ENCODE measurements around the gene TMEM167B. TPM values are rescaled to one million over a fixed set of nuclear protein-coding genes. Genes with fewer than 3 reads are reported as not detected.

TMEM167B gene
- total and polyA plus RNA-seq, 3 donors from 2014 or later: 34.6 to 47.0 (median 37.3) TPM

DNA sequence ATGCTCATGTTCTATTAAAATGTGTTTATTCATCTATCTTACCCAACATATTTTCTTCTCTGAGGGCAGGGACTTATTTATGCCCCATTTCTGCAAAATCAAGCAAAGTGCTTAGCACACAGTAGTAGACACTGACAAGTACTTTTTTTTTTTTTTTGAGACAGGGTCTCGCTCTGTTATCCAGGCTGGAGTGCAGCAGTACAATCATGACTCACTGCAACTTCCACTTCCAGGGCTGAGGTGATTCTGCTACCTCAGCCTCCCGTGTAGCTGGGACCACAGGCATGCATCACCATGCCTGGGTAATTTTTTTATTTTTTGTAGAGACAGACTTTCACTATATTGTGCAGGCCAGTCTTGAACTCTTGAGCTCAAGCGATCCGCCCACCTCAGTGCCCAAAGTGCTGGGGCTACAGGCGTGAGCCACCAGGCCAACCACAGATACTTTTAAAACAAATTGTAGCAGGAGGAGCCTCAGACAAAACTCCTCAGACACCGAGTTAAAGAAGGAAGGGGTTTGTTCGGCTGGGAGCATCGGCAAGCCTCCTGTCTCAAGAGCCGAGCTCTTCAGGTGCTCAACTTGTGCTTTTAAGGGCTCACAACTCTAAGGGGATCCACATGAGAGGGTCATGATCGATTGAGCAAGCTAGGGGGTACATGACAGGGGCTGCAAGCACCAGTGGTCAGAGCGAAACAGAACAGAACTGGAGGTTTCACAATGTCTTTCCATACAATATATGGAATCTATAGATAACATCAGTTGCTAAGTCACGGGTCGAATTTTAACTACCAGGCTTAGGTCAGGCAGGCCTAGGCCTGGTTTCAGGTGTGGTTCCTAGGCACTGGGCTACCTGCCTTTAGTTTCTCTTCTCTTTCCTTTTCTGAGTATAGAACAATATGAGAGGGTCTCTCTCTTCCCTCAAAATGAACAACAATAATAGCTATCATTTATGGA lies 5.7 kb upstream of the TMEM167B start:
- no peak overlapping the region for H3K27ac ChIP-seq
- no peaks in the 10 kb centered on the region for H3K9me3 ChIP-seq
- no peaks in the 10 kb centered on the region for H3K27me3 ChIP-seq
- no peak for DNase-seq
- no peaks in the 10 kb centered on the region for H3K36me3 ChIP-seq (ENCODE audit: low read depth, missing control alignments)
- no peak overlapping the region for H3K4me3 ChIP-seq
- 84 to 86% methylated on average over 13 of the region's 13 CpGs for WGBS, 2 donors
- TF ChIP-seq POLR2A (IDR thresholded peaks at IDR 0.05): no peak
- TF ChIP-seq, protein P1, sequence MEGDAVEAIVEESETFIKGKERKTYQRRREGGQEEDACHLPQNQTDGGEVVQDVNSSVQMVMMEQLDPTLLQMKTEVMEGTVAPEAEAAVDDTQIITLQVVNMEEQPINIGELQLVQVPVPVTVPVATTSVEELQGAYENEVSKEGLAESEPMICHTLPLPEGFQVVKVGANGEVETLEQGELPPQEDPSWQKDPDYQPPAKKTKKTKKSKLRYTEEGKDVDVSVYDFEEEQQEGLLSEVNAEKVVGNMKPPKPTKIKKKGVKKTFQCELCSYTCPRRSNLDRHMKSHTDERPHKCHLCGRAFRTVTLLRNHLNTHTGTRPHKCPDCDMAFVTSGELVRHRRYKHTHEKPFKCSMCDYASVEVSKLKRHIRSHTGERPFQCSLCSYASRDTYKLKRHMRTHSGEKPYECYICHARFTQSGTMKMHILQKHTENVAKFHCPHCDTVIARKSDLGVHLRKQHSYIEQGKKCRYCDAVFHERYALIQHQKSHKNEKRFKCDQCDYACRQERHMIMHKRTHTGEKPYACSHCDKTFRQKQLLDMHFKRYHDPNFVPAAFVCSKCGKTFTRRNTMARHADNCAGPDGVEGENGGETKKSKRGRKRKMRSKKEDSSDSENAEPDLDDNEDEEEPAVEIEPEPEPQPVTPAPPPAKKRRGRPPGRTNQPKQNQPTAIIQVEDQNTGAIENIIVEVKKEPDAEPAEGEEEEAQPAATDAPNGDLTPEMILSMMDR (IDR thresholded peaks at IDR 0.05): no peak
- peaks cover 3% of the 10 kb centered on the region for H3K4me1 ChIP-seq
- intact Hi-C loops (cut with DNase I; ENCODE audit: low total_unique reads): no loop called here

DNA sequence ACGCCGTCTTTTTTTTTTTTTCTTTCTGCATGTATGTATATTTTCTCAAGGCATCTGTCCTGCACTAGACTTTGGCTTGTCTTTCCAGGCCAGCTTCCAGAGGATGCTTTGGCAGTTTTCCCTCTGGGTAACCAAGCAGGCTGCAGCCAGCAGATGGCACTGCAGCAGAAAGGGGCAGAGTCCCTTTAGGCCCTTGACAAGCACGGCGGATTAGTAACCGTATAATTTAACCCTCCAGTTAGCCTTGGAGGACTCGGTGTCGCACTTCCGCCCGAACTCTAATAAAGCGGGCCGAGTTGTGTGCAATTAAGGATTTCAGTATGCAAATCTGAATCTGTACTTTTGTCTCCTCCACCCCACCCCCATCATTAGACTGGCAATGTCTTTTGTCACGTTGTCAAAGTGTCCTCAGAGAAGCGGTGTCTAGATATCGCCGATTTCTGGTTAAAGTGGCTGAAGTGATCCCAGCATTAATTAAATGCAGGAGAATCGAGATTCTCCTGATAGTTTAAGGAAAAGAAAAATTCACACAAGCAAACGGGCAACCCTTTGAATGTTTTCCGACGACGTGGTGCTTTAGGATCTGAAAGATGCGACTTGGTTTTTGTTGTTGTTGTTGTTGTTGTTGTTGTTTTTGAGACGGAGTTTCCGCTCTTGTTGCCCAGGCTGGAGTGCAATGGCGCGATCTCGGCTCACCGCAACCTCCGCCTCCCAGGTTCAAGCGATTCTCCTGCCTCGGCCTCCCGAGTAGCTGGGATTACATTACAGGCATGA lies 1.1 kb upstream of the TMEM167B start:
- Histone ChIP-seq H3K4me1 (peaks cover 14% of the 10 kb centered on the region), H3K36me3 (ENCODE audit: low read depth, missing control alignments) (no peaks in the 10 kb centered on the region), H3K4me3 (peak overlapping the region; percentile 82 to 84), H3K27me3 (no peaks in the 10 kb centered on the region), H3K9me3 (no peaks in the 10 kb centered on the region), H3K27ac (peak overlapping the region; percentile 96 to 98)
- TF ChIP-seq, protein P1 (IDR thresholded peaks at IDR 0.05): peak in 2 of 3 experiments; percentile 44 to 45
- TF ChIP-seq POLR2A (IDR thresholded peaks at IDR 0.05): no peak
- 53 to 56% methylated on average over 31 of the region's 31 CpGs for WGBS, 2 donors
- DNase-seq: peak; percentile 74
- intact Hi-C loops (cut with DNase I; ENCODE audit: low total_unique reads): no loop called here

DNA sequence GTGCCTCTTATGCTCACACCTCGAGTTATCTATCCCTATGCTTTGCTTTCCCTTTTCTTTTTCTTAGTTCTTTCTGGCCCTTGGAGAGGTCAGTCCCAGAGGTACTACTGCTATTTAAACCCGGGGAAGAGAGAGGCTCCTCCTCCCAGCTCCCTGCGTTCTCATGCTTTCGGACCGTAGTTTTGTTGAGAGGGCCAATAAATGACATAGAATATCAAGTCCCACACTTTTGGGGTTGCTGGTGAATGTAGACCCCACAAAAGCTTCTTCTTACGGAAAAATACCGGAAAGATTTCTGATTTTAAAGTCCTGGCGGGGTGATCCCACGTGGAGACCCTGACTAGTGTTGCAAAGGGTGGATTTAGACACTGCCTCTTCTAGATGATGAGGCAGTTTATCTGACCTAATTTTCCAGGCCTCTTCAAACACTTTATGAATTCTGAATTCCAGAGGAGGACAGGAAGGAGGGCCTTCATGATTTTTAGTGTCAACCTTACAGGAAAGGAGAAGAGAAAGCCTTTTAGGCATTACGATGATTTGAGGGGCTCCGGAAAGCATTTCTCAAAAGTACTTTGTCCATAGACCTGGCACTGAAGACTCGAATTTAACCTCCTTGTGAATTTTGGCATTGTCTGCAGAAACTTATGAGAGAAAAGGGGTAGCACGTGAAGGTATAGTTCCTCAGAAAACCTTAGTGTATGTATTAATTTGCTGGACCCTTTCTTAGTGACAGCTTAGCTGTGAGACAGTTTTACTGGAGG lies 694 bp downstream of the TMEM167B start:
- WGBS, 2 donors: 2 to 3% methylated on average over 13 of the region's 13 CpGs
- intact Hi-C loops (cut with DNase I; ENCODE audit: low total_unique reads): no loop called here
- Histone ChIP-seq H3K9me3 (no peaks in the 10 kb centered on the region), H3K4me3 (peak overlapping the region; percentile 82 to 84), H3K27me3 (no peaks in the 10 kb centered on the region), H3K36me3 (ENCODE audit: low read depth, missing control alignments) (no peaks in the 10 kb centered on the region), H3K4me1 (peaks cover 14% of the 10 kb centered on the region), H3K27ac (peak overlapping the region; percentile 96 to 98)
- no peak for TF ChIP-seq POLR2A (IDR thresholded peaks at IDR 0.05)
- TF ChIP-seq, protein P1 (IDR thresholded peaks at IDR 0.05): no peak
- DNase-seq: no peak

DNA sequence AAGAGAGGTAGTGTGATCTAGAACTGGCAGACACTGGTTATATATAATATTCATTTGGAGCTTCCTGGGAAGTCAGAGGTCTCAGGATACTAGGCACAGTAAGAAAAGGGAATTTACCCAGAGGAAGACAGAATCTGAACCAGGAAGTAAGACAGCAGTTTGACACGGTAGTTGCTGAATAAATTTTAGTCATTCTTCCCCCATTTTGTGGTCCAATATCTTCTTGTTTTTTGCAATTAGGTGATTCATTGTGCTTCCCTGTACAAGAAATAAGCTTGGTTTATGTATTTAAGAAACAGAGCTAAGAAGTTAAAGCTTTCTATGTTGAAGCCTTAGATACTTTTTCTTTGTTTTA lies 1.3 kb downstream of the TMEM167B start:
- Histone ChIP-seq H3K4me1 (peaks cover 14% of the 10 kb centered on the region), H3K36me3 (ENCODE audit: low read depth, missing control alignments) (no peaks in the 10 kb centered on the region), H3K27me3 (no peaks in the 10 kb centered on the region), H3K9me3 (no peaks in the 10 kb centered on the region), H3K4me3 (peak overlapping the region; percentile 82 to 84), H3K27ac (peak overlapping the region; percentile 96 to 98)
- no peak for DNase-seq
- WGBS, 2 donors: 0 to 2% methylated on average over 1 of the region's 1 CpG
- TF ChIP-seq, protein P1 (IDR thresholded peaks at IDR 0.05): no peak
- TF ChIP-seq POLR2A (IDR thresholded peaks at IDR 0.05): no peak
- intact Hi-C loops (cut with DNase I; ENCODE audit: low total_unique reads): no loop called here

Measured in testis (tissue), 3 donors.